Trophoblast cell (in vitro differentiated cells and primary cell): ENCODE measurements around the gene CLK4.

Experiments
- DNase-seq, 2 donors: peaks; one replicate each; pipeline ENCODE4 v3.0.0-alpha.2; 2016
- H2AFZ ChIP-seq: 2 replicates; pipeline ENCODE4 v1.6.1; 2013; ENCODE audit warnings: low read length, moderate library complexity, mild to moderate bottlenecking; ENCODE audit not compliant: insufficient read depth, poor library complexity
- H2AK5ac ChIP-seq: 2 replicates; pipeline ENCODE4 v1.6.1; 2013; ENCODE audit warnings: mild to moderate bottlenecking, low read length
- H2BK120ac ChIP-seq: 2 replicates; pipeline ENCODE4 v1.6.1; 2013; ENCODE audit warnings: low read length, mild to moderate bottlenecking, moderate library complexity; ENCODE audit not compliant: insufficient read depth, poor library complexity
- H2BK12ac ChIP-seq: 2 replicates; pipeline ENCODE4 v1.6.1; 2013; ENCODE audit warnings: mild to moderate bottlenecking, low read length, moderate library complexity
- H2BK5ac ChIP-seq: 2 replicates; pipeline ENCODE4 v1.6.1; 2013; ENCODE audit warnings: low read length, low read depth, moderate library complexity, mild to moderate bottlenecking; ENCODE audit not compliant: poor library complexity
- H3K14ac ChIP-seq: 2 replicates; pipeline ENCODE4 v1.6.1; 2013; ENCODE audit warnings: mild to moderate bottlenecking, low read length
- H3K18ac ChIP-seq: 2 replicates; pipeline ENCODE4 v1.6.1; 2013; ENCODE audit warnings: mild to moderate bottlenecking, low read length
- H3K23ac ChIP-seq: 2 replicates; pipeline ENCODE4 v1.6.1; 2013; ENCODE audit warnings: low read length
- H3K27ac ChIP-seq: 2 replicates; pipeline ENCODE4 v1.5.1; 2013; ENCODE audit warnings: low read depth, mild to moderate bottlenecking, inconsistent platforms, low read length, moderate library complexity
- H3K27me3 ChIP-seq: 2 replicates; pipeline ENCODE4 v1.6.1; 2013; ENCODE audit warnings: inconsistent platforms, mild to moderate bottlenecking, low read length, moderate library complexity; ENCODE audit not compliant: insufficient read depth
- H3K36me3 ChIP-seq, 2 experiments: 1 replicate in 1 of 2; 2 replicates in 1 of 2; pipeline ENCODE4 v1.6.1; 2013; ENCODE audit warnings: low read length in 2 of 2, mild to moderate bottlenecking in 2 of 2, moderate library complexity in 1 of 2; ENCODE audit not compliant: insufficient read depth in 2 of 2, control insufficient read depth in 1 of 2
- H3K4ac ChIP-seq: 2 replicates; pipeline ENCODE4 v1.6.1; 2013; ENCODE audit warnings: low read depth, mild to moderate bottlenecking, low read length, moderate library complexity
- H3K4me1 ChIP-seq, 2 experiments: 1 replicate in 1 of 2; 2 replicates in 1 of 2; pipeline ENCODE4 v1.6.1; 2013; ENCODE audit warnings: low read length in 2 of 2, mild to moderate bottlenecking in 2 of 2, moderate library complexity in 1 of 2; ENCODE audit not compliant: insufficient read depth in 2 of 2, control insufficient read depth in 1 of 2
- H3K4me2 ChIP-seq: 2 replicates; pipeline ENCODE4 v1.6.1; 2013; ENCODE audit warnings: inconsistent platforms, mild to moderate bottlenecking, low read length, moderate library complexity
- H3K4me3 ChIP-seq: 2 replicates; pipeline ENCODE4 v1.5.1; 2013; ENCODE audit warnings: mild to moderate bottlenecking, low read depth, low read length, inconsistent platforms
- H3K79me1 ChIP-seq: one replicate; pipeline ENCODE4 v1.6.1; 2013; ENCODE audit warnings: low read length
- H3K79me2 ChIP-seq: 2 replicates; pipeline ENCODE4 v1.6.1; 2013; ENCODE audit warnings: low read length, mild to moderate bottlenecking; ENCODE audit not compliant: control insufficient read depth, insufficient read depth, poor library complexity
- H3K9ac ChIP-seq: 2 replicates; pipeline ENCODE4 v1.6.1; 2013; ENCODE audit warnings: mild to moderate bottlenecking, low read length
- H3K9me3 ChIP-seq: 2 replicates; pipeline ENCODE4 v1.6.1; 2013; ENCODE audit warnings: low read depth, mild to moderate bottlenecking, control low read depth, inconsistent platforms, low read length; ENCODE audit not compliant: insufficient read depth
- H4K12ac ChIP-seq: 2 replicates; pipeline ENCODE4 v1.6.1; 2013; ENCODE audit warnings: low read depth, mild to moderate bottlenecking, low read length, moderate library complexity
- H4K8ac ChIP-seq: 2 replicates; pipeline ENCODE4 v1.6.1; 2013; ENCODE audit warnings: low read depth, mild to moderate bottlenecking, low read length, moderate library complexity
- H4K91ac ChIP-seq: one replicate; pipeline ENCODE4 v1.6.1; 2013; ENCODE audit warnings: low read depth, mild to moderate bottlenecking, low read length, moderate library complexity
- WGBS: extraction: QIAGEN DNeasy Blood & Tissue Kit; methylation state at CpG from one replicate; pipeline ENCODE4 v1.1.7; 2013; ENCODE audit warnings: missing lambda C conversion rate; ENCODE audit not compliant: insufficient read length, insufficient coverage; ENCODE audit errors: extremely low coverage; 5-methylcytosine and 5-hydroxymethylcytosine counted together

CLK4 gene

GRCh38 chr5:178667688-178668087 lies 40.8 kb upstream of the CLK4 start:
- H4K12ac ChIP-seq, result no peak overlapping the region
- H3K4me1 ChIP-seq, result peaks cover 10 to 14% of the 10 kb centered on the region in 2 experiments
- no peaks in the 10 kb centered on the region for H3K79me2 ChIP-seq
- peak overlapping the region; percentile 56 for H4K91ac ChIP-seq
- peaks cover 0 to 2% of the 10 kb centered on the region in 2 experiments for H3K36me3 ChIP-seq
- H2AK5ac ChIP-seq, result peak overlapping the region; percentile 35
- peak overlapping the region; percentile 86 for H2BK120ac ChIP-seq
- H3K4me3 ChIP-seq, result no peak overlapping the region
- no peak overlapping the region for H3K23ac ChIP-seq
- peaks cover 32% of the 10 kb centered on the region for H3K9me3 ChIP-seq
- peak overlapping the region; percentile 85 for H3K14ac ChIP-seq
- WGBS, result no CpG with 5 or more reads among the region's 10 CpGs
- H2BK12ac ChIP-seq, result peak overlapping the region; percentile 81
- H3K27me3 ChIP-seq, result no peaks in the 10 kb centered on the region
- no peak overlapping the region for H3K9ac ChIP-seq
- H3K27ac ChIP-seq, result peak overlapping the region; percentile 76
- peak overlapping the region; percentile 46 for H4K8ac ChIP-seq
- H3K18ac ChIP-seq, result peak overlapping the region; percentile 20
- no peak overlapping the region for H3K4me2 ChIP-seq
- H2BK5ac ChIP-seq, result peak overlapping the region; percentile 74
- H3K4ac ChIP-seq, result peak overlapping the region; percentile 35
- no peak overlapping the region for H2AFZ ChIP-seq
- H3K79me1 ChIP-seq, result peaks cover 9% of the 10 kb centered on the region
- no peak for DNase-seq

- Histone ChIP-seq H3K79me1 (peaks cover 8% of the 10 kb centered on the region), H2BK12ac (no peak overlapping the region), H3K27me3 (no peaks in the 10 kb centered on the region), H4K12ac (no peak overlapping the region), H3K79me2 (no peaks in the 10 kb centered on the region), H2AK5ac (no peak overlapping the region), H3K4me1 (peaks cover 9 to 16% of the 10 kb centered on the region in 2 experiments), H2BK120ac (no peak overlapping the region), H3K23ac (no peak overlapping the region), H3K4me3 (no peak overlapping the region), H3K9me3 (peaks cover 35% of the 10 kb centered on the region), H3K4me2 (no peak overlapping the region), H3K9ac (no peak overlapping the region), H2BK5ac (no peak overlapping the region), H4K91ac (no peak overlapping the region), H2AFZ (no peak overlapping the region), H3K18ac (no peak overlapping the region), H3K36me3 (peaks cover 0 to 2% of the 10 kb centered on the region in 2 experiments), H3K14ac (no peak overlapping the region), H3K4ac (no peak overlapping the region), H3K27ac (peak overlapping the region; percentile 76), H4K8ac (no peak overlapping the region)
- peak; percentile 77 to 79 for DNase-seq
- WGBS, result no CpG with 5 or more reads among the region's 5 CpGs
These were observed 40.3 kb upstream of the CLK4 start for GRCh38 chr5:178667101-178667500.

- H2AFZ ChIP-seq, result no peak overlapping the region
- no peak overlapping the region for H4K91ac ChIP-seq
- H3K9me3 ChIP-seq, result peaks cover 28% of the 10 kb centered on the region
- no peak overlapping the region for H3K14ac ChIP-seq
- peak; percentile 75 to 81 for DNase-seq
- no peak overlapping the region for H3K18ac ChIP-seq
- no CpG with 5 or more reads among the region's 3 CpGs for WGBS
- no peak overlapping the region for H2AK5ac ChIP-seq
- H2BK5ac ChIP-seq, result no peak overlapping the region
- no peak overlapping the region for H3K9ac ChIP-seq
- H3K27me3 ChIP-seq, result no peaks in the 10 kb centered on the region
- H3K27ac ChIP-seq, result no peak overlapping the region
- no peak overlapping the region for H2BK12ac ChIP-seq
- H3K4me2 ChIP-seq, result no peak overlapping the region
- H3K23ac ChIP-seq, result no peak overlapping the region
- no peak overlapping the region for H3K4ac ChIP-seq
- H3K4me3 ChIP-seq, result no peak overlapping the region
- no peak overlapping the region for H2BK120ac ChIP-seq
- no peaks in the 10 kb centered on the region for H3K79me2 ChIP-seq
- H3K79me1 ChIP-seq, result peaks cover 8% of the 10 kb centered on the region
- H3K4me1 ChIP-seq, result peaks cover 9 to 16% of the 10 kb centered on the region in 2 experiments
- peaks cover 0 to 2% of the 10 kb centered on the region in 2 experiments for H3K36me3 ChIP-seq
- H4K12ac ChIP-seq, result no peak overlapping the region
- no peak overlapping the region for H4K8ac ChIP-seq
These were observed 37.3 kb upstream of the CLK4 start for GRCh38 chr5:178664141-178664540.

DNA sequence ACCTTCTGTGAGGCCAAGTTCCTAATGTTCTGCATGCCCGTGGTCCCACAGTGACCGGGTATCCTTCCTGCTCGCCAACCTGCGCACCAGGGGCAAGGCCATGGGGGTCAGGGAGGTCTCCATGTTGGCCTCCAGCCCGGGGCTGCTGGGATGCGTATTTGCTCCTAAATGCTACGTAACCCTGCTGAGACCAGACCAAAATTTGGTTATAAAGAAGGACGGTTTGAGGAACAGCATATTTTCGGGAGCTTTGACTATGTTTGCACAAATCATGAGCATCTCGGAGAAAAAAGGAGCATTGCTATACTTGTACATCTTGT lies 35.7 kb upstream of the CLK4 start:
- H3K9ac ChIP-seq, result no peak overlapping the region
- no peak overlapping the region for H3K27ac ChIP-seq
- H3K9me3 ChIP-seq, result peaks cover 21% of the 10 kb centered on the region
- peaks cover 4% of the 10 kb centered on the region for H3K79me1 ChIP-seq
- H4K12ac ChIP-seq, result no peak overlapping the region
- no peak overlapping the region for H2BK12ac ChIP-seq
- no peaks in the 10 kb centered on the region for H3K79me2 ChIP-seq
- H4K91ac ChIP-seq, result no peak overlapping the region
- H3K4me3 ChIP-seq, result peak overlapping the region; percentile 23
- H3K27me3 ChIP-seq, result no peaks in the 10 kb centered on the region
- no peak overlapping the region for H3K4ac ChIP-seq
- no peak overlapping the region for H4K8ac ChIP-seq
- no peak overlapping the region for H2AFZ ChIP-seq
- H3K4me2 ChIP-seq, result no peak overlapping the region
- no CpG with 5 or more reads among the region's 10 CpGs for WGBS
- H2BK5ac ChIP-seq, result no peak overlapping the region
- H3K14ac ChIP-seq, result no peak overlapping the region
- no peak overlapping the region for H3K18ac ChIP-seq
- no peak for DNase-seq
- H2BK120ac ChIP-seq, result no peak overlapping the region
- H3K4me1 ChIP-seq, result peaks cover 2 to 11% of the 10 kb centered on the region in 2 experiments
- no peaks in the 10 kb centered on the region for H3K36me3 ChIP-seq
- H2AK5ac ChIP-seq, result no peak overlapping the region
- no peak overlapping the region for H3K23ac ChIP-seq
